Glomerular endothelial cell (primary cell): ENCODE data around the gene NCBP2L. TPM values are rescaled to one million over a fixed set of nuclear protein-coding genes. Genes with fewer than 3 reads are reported as not detected.

Experiments
- DNase-seq: peaks from one replicate; pipeline ENCODE4 v3.0.0-alpha.2; 2011; ENCODE audit warnings: low read depth, low spot score; ENCODE audit errors: extremely low read depth
- total RNA-seq: library from RNA; depleted of rRNA; stranded (reverse); fragments of >200 nt; gene quantifications from 2 replicates; pipeline ENCODE4 v1.2.3, GENCODE V29; 2015

NCBP2L gene
- total RNA-seq, 1 donor from 2014 or later: not detected

GRCh38 chrX:107752043-107752442 lies 25.5 kb upstream of the NCBP2L start:
- DNase-seq: no peak

- DNase-seq: no peak
Measured at GRCh38 chrX:107752714-107753113, 24.8 kb upstream of the NCBP2L start.

- no peak for DNase-seq
Measured at GRCh38 chrX:107753187-107753586, 24.3 kb upstream of the NCBP2L start.

GRCh38 chrX:107755721-107756120 lies 21.8 kb upstream of the NCBP2L start:
- no peak for DNase-seq

- DNase-seq: no peak
Measured at GRCh38 chrX:107758231-107758766, 19.2 kb upstream of the NCBP2L start.

DNA sequence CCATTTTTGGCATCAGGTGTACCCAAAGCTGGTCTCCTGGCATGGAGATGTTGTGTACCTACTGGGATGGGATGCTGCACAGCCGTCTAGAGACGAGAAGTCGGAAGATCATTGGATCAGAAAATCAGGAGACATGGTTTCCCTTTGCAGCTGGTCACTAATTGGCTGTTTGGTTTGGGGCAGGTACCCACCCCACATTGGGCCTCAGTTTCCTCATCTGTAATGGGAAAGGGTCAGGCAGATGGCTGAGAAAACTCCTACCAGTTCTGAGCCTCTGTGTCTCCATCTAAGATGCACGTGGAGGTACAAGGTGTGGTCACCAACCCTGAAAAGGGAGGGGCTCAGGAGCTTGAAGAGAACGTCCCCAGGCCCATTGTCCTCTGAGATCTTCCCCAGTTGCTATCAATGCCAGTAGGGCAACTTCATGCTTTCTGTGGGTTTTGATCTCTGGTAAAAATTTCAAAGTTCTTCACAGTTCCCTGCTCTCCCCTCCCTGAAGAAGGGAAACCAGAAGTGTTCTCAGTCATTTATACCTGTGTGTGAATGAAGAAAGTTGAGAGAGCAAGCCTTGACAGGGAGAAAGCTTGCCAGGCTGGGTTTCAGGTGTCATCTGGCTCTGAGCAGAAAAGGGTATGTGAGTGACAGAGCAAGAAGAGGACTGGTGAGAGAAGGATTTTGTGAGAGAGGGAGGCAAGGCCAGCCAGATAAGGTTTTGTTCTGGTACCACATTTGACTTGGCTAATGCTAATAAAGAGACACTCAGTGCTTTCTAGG lies 17.0 kb upstream of the NCBP2L start:
- DNase-seq: no peak

GRCh38 chrX:107763647-107764046 lies 13.9 kb upstream of the NCBP2L start:
- DNase-seq: no peak

- no peak for DNase-seq
Measured at GRCh38 chrX:107764845-107765608, 12.5 kb upstream of the NCBP2L start.

DNA sequence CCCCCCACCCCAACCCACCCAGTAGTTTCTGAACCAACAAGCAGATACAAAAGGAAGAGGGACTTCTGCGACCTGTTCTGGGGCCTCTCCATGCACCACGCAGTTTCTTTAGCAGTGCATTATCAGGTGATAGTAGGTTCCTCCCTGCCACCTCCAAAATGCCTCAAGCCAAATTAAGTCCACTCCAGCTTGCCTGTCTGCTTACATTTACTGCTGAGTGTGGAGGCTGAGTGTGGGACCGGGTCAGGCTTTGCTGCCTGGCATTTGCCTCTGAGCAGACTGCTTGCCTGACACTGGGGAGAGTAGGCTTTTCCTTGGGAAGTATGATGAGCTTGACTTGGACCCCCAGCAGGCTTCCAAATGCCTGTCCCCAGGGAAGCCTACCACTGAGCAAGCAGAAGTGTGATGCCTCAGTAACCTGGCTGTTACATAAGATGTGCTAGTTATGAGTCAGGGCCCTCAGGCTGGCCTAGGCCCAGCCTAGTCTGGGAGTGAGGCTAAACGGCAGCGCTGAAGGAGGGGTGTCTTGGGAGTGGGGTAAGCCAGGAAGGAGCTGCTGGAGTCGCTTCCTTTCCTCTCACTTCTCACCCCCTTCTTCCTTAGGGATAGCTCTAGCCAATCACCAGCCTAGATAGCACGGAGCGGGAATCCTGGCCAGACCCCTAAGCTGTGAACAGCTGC lies 10.9 kb upstream of the NCBP2L start:
- DNase-seq: no peak

DNA sequence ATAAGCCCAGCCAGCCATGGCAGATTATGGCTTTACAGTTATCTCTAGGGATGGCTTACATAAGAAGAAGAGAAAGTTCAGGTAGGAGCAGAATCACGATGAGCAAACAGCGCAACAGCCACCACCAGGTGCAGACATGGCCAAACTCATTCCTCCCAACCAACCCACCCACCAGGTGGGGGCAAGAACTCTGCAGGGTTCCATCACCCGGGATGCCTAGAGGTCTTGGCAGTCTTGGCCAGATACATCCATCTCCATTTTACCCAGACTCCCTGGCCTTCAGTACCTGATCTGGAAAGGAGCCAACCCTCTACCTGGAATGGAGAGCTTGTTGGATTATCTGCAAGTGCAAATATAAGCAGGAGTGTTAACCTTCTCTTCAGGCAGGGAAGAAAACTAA lies 9.5 kb upstream of the NCBP2L start:
- DNase-seq: no peak

GRCh38 chrX:107769581-107770317 lies 7.8 kb upstream of the NCBP2L start:
- DNase-seq: no peak

DNA sequence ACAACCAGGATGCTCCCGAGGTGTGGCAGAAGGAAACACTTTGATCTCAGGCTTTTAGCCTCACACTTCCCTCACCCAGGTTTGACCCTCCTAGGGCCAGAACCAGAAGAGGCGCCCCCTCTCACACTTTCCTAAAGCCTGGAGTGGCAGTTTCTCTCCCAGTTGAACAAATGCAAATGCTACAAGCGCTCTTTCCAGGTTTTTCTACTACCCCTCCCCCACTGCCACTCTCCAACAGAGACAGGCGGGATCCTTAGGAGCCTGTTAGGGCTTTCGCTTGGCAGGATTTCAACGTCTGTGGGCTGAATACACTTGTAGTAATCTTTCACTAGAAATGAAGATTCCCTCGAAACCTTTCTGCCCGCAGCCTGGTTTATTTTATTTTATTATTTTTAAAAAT lies 4.3 kb upstream of the NCBP2L start:
- no peak for DNase-seq

DNA sequence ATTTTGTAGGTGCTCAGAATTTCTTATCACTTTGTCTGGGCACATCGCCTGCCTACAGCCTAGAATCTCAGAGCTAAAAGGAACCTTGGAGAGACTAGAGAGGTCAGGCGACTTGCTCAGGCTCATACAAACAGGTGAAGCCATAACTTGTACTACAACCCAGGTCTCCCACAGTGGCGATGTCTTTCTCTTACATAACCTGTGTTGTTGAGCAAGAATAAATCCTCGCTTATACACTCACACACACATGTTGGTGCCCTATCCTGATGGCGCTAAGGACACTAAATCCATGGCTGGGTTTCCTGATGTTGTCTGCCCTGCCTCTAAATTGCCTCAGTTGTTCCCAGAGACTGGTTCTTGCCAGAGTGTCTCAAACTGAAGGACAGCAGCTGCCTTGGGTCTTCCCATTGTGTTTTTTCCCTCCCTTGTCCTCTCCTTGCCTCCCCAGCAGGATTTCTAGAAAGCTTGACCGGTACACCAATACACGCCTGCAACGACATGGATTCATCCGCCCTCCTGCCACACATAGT lies 3.6 kb upstream of the NCBP2L start:
- no peak for DNase-seq

GRCh38 chrX:107775000-107775733 lies 2.4 kb upstream of the NCBP2L start:
- DNase-seq: no peak

DNA sequence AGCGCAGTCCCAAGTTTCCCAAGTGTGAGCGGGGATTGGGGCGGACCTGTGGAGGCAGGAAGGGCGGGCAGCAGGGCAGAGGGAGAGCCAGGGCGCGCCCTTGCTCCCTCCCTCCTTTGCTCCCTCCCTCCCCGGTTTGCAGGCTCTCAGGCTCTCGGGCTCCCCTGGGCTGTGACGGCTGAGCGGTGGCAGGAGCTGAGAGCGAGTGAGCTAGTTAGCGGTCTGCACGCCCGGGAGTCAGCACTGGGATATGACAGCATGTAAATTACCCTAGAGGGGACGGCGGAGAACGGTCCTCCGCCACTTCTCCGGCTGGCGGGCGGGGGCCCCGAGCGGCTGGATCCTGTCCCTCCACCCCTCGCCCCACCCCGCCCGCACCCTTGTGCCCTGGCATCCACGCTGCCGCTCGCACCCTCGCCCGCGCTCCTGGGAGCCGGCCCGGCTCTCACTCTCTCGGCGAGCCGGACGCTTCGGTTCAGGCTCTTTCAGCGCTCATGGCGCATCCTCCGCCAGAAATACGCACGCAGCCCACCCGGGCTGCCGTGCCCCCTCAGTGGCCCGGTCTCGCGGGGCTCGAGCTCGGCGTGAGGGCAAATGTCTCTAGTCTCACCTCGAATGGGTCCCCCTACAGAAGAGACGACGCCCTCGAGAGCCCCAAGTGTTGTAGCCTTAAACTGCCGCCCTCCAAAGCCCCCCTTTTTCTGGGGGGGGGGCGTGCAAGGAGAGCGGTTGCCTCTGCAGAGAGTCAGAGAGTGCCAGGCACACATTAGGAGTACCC lies 1.6 kb upstream of the NCBP2L start, which contains the start of gene TSC22D3:
Gene TSC22D3, minus strand, starts transcription at position 54 of the 778 bp plus-strand sequence. CDS start 368 bp downstream, outside the sequence.
- DNase-seq: no peak

- peak; percentile 82 for DNase-seq
Measured at GRCh38 chrX:107776649-107777535, 641 bp upstream of the NCBP2L start.

- DNase-seq: no peak
Measured at GRCh38 chrX:107780525-107780924, 3.0 kb downstream of the NCBP2L start.

DNA sequence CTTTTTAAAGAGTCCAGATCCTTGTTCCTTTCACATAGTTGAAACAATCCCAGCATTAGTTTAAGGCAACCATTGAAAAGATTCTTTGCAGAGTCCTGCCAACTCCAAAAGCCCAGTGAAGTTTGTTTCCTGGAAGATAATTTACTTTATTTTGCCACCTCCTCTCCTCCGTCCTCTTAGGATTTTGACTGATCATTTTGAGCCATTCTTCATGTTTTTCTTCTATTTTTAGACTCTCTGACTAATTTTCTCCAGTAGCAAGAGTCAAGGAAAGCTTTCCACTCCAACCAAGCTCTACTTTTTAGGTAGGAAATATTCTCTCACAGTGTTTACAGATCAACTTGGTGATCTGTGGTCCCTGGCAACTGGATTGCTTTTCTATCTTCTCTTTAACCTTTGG lies 10.3 kb downstream of the NCBP2L start:
- DNase-seq: no peak
